Endothelial cell of umbilical vein (primary cell): ENCODE data around the gene ANKS1A. TPM values are rescaled to one million over a fixed set of nuclear protein-coding genes. Genes with fewer than 3 reads are reported as not detected.

Experiments
- BruUV-seq: library from RNA; stranded (reverse); fragments of 400-500 nt; replicated peaks from 2 replicates; lab custom pipeline; 2021; lab: Mats Ljungman, UMichigan
- CTCF ChIA-PET: fragments of 300-600, 350-600 bp; sonication (Branson Sonifier 250); formaldehyde crosslinking; loops from one replicate; lab custom pipeline; 2021; ENCODE audit warnings: antibody characterized with exemption, inconsistent platforms; lab: Charles Lee
- POLR2A ChIA-PET: fragments of 300-600, 350-600 bp; sonication (Branson Sonifier 250); formaldehyde crosslinking; loops from one replicate; lab custom pipeline; 2021; ENCODE audit warnings: antibody characterized with exemption, inconsistent platforms; lab: Charles Lee
- DNase-seq: peaks from one replicate; pipeline ENCODE4 v3.0.0-alpha.2; 2011; ENCODE audit warnings: low read depth, low spot score
- FAIRE-seq: peaks from 2 replicates; lab custom pipeline; 2011; peaks lifted over from hg19 to GRCh38; lab: Jason Lieb, UNC
- H2AFZ ChIP-seq: 2 replicates; pipeline ENCODE4 v1.6.0; 2012; ENCODE audit warnings: low read depth, low read length, control low read depth, inconsistent platforms
- H3K27ac ChIP-seq: 2 replicates; pipeline ENCODE4 v1.5.1; 2011; ENCODE audit warnings: low read depth, mild to moderate bottlenecking, control low read depth, low read length, moderate library complexity; ENCODE audit not compliant: insufficient read depth
- H3K27me3 ChIP-seq, 2 experiments: 2 replicates each; pipeline versions ENCODE4 v1.6.0 to v1.6.1; 2011; ENCODE audit warnings: low read length in 2 of 2, mixed read lengths in 1 of 2; ENCODE audit not compliant: control insufficient read depth in 2 of 2, insufficient read depth in 2 of 2
- H3K36me3 ChIP-seq, 2 experiments: 2 replicates in 1 of 2; 3 replicates in 1 of 2; pipeline ENCODE4 v1.5.1; 2011; ENCODE audit warnings: low read length in 2 of 2, mild to moderate bottlenecking in 1 of 2, moderate library complexity in 1 of 2; ENCODE audit not compliant: control insufficient read depth in 2 of 2, insufficient read depth in 2 of 2; ENCODE audit errors: extremely low read depth in 1 of 2
- H3K4me1 ChIP-seq: 3 replicates; pipeline ENCODE4 v1.5.1; 2011; ENCODE audit warnings: mild to moderate bottlenecking, low read length; ENCODE audit not compliant: control insufficient read depth, insufficient read depth; ENCODE audit errors: extremely low read depth
- H3K4me2 ChIP-seq: 2 replicates; pipeline ENCODE4 v1.6.1; 2011; ENCODE audit warnings: low read length, control low read depth, mixed read lengths; ENCODE audit not compliant: insufficient read depth
- H3K4me3 ChIP-seq, 3 experiments: fragments of 200-600 bp in 1 of 3; sonication (generic), shearing (Covaris generic) in 1 of 3; replicated peaks in 1 of 3; 2 replicates each; pipeline ENCODE4 v1.5.1; 2011 to 2016; ENCODE audit warnings: control low read depth in 3 of 3, low read length in 3 of 3, mild to moderate bottlenecking in 2 of 3, inconsistent platforms in 1 of 3, low read depth in 1 of 3, moderate library complexity in 1 of 3; ENCODE audit not compliant: insufficient read depth in 1 of 3
- H3K79me2 ChIP-seq: 2 replicates; pipeline ENCODE4 v1.6.0; 2012; ENCODE audit warnings: low read length, inconsistent platforms; ENCODE audit not compliant: control insufficient read depth, insufficient read depth
- H3K9ac ChIP-seq: replicated peaks from 2 replicates; pipeline ENCODE3; 2011; ENCODE audit warnings: low read length, control low read depth; ENCODE audit not compliant: insufficient read depth; ENCODE audit errors: extremely low read depth
- H3K9me1 ChIP-seq: replicated peaks from 3 replicates; pipeline ENCODE4 v1.6.0; 2011; ENCODE audit warnings: mild to moderate bottlenecking, low read length; ENCODE audit not compliant: control insufficient read depth, insufficient read depth; ENCODE audit errors: extremely low read depth
- H3K9me3 ChIP-seq: replicated peaks from 2 replicates; pipeline ENCODE4 v1.5.1; 2012; ENCODE audit warnings: low read length, inconsistent platforms; ENCODE audit not compliant: control insufficient read depth, insufficient read depth
- H4K20me1 ChIP-seq: replicated peaks from 2 replicates; pipeline ENCODE3; 2011; ENCODE audit warnings: mild to moderate bottlenecking, low read length; ENCODE audit not compliant: control insufficient read depth, insufficient read depth; ENCODE audit errors: extremely low read depth
- EZH2 ChIP-seq: IDR thresholded peaks from 2 replicates; pipeline ENCODE4 v1.6.1; 2012; ENCODE audit warnings: borderline replicate concordance, low read depth, mild to moderate bottlenecking, moderate library complexity, low read length, inconsistent platforms; ENCODE audit not compliant: severe bottlenecking
- FOS ChIP-seq: IDR thresholded peaks from 2 replicates; pipeline ENCODE4 v1.6.1; 2011; ENCODE audit warnings: mild to moderate bottlenecking, low read length, moderate library complexity, borderline replicate concordance; ENCODE audit not compliant: insufficient read depth
- GATA2 ChIP-seq: IDR thresholded peaks from 2 replicates; pipeline ENCODE4 v1.7.0; 2011; ENCODE audit warnings: low read depth, mild to moderate bottlenecking, moderate library complexity, mixed read lengths, low read length; ENCODE audit not compliant: insufficient read length, insufficient read depth
- MAX ChIP-seq: IDR thresholded peaks from 2 replicates; pipeline ENCODE4 v1.6.1; 2011; ENCODE audit not compliant: insufficient read depth, insufficient read length
- POLR2AphosphoS5 ChIP-seq: IDR thresholded peaks from 2 replicates; pipeline ENCODE4 v1.6.1; 2012; ENCODE audit warnings: low read depth, mild to moderate bottlenecking, control low read depth, low read length, moderate library complexity; ENCODE audit not compliant: insufficient read depth
- dilution Hi-C: fragments of 300-500 bp; cut with MboI; formaldehyde crosslinking; loops from one replicate; pipeline ENCODE4 v1.15.0; 2019; ENCODE audit warnings: low sequenced_read_pairs; ENCODE audit not compliant: extremely low pct_ligation_motif_present
- intact Hi-C: fragments of 100-400 bp; cut with micrococcal nuclease; formaldehyde crosslinking; loops from one replicate; pipeline ENCODE4 v1.10.0; 2022
- polyA plus RNA-seq, 4 experiments: library from polyadenylated mRNA; depleted of rRNA in 3 of 4; stranded (reverse) in 3 of 4; unstranded in 1 of 4; fragments of >200 nt; gene quantifications; 2 replicates each; pipeline versions ENCODE4 v1.2.1 to v1.2.3, GENCODE V29; 2011 to 2012; ENCODE audit warnings: missing spikeins in 1 of 4
- total RNA-seq: library from RNA; stranded (reverse); gene quantifications from 2 replicates; pipeline ENCODE4 v1.2.3, GENCODE V29; 2021

Gene ANKS1A
- total and polyA plus RNA-seq, 2 donors (not counting 3 experiments of a cell fraction or from before 2014, with no cell fraction given): 8.9 to 26.1 TPM

- dilution Hi-C loops (no loop called here), intact Hi-C loops (no loop called here)
- FAIRE-seq (no peak), DNase-seq (no peak)
- Histone ChIP-seq H3K36me3 (peaks cover 2 to 11% of the 10 kb centered on the region in 2 experiments), H3K4me1 (no peaks in the 10 kb centered on the region), H3K27ac (no peak overlapping the region), H3K4me2 (no peak overlapping the region), H4K20me1 (no peaks in the 10 kb centered on the region), H3K9me1 (no peaks in the 10 kb centered on the region), H3K4me3 (no peak overlapping the region), H3K79me2 (no peaks in the 10 kb centered on the region), H2AFZ (no peak overlapping the region), H3K27me3 (no peaks in the 10 kb centered on the region), H3K9me3 (no peaks in the 10 kb centered on the region), H3K9ac (no peak overlapping the region)
- ChIA-PET CTCF (interaction anchor here (1.5 kb wide), 1 partner anchor 86 kb away, joined by 5 read pairs; no protein-coding TSS in a partner anchor), POLR2A (no interaction called here)
- no peak for TF ChIP-seq POLR2AphosphoS5
- no peak for TF ChIP-seq MAX
- TF ChIP-seq EZH2: no peak
- TF ChIP-seq FOS: no peak
- no TSS peak for BruUV-seq
Measured at GRCh38 chr6:35072698-35073055, 183.6 kb downstream of the ANKS1A start.

DNA sequence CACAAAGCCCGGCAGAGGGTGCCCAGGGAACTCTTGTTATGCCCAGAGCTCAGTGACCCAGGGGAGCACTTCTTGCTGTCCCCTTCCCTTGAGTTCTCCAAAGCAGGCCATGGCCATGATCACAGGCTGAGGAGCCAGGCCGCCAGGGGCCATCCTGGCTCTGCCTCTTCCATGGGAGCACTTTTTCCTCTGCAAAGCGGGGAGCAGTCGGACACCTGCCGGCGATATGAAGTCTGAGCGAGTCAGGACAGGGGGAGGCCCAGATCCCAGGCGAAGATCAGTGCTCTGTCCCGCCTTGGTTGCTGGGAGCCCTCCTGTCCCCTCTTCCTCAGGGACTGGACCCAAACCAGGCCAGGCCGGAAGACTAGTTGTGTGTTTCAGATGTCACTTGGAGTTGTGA is 184.2 kb downstream of the ANKS1A start:
- H3K36me3 ChIP-seq: peaks cover 2 to 16% of the 10 kb centered on the region in 2 experiments
- H3K79me2 ChIP-seq: no peaks in the 10 kb centered on the region
- no peaks in the 10 kb centered on the region for H3K9me3 ChIP-seq
- no peak overlapping the region for H2AFZ ChIP-seq
- H4K20me1 ChIP-seq: no peaks in the 10 kb centered on the region
- BruUV-seq: no TSS peak
- no peak overlapping the region for H3K4me2 ChIP-seq
- FAIRE-seq (no peak), DNase-seq (no peak)
- no peak for TF ChIP-seq MAX
- TF ChIP-seq GATA2: no peak
- dilution Hi-C loops: no loop called here
- H3K4me1 ChIP-seq: no peaks in the 10 kb centered on the region
- H3K27me3 ChIP-seq: no peaks in the 10 kb centered on the region
- POLR2A ChIA-PET: no interaction called here
- H3K9me1 ChIP-seq: no peaks in the 10 kb centered on the region
- no peak overlapping the region for H3K4me3 ChIP-seq
- H3K27ac ChIP-seq: no peak overlapping the region
- H3K9ac ChIP-seq: no peak overlapping the region
- CTCF ChIA-PET: interaction anchor here (1.5 kb wide), 1 partner anchor 86 kb away, joined by 5 read pairs; no protein-coding TSS in a partner anchor
- intact Hi-C loops: no loop called here
